Stimulated activated CD8-positive, alpha-beta memory T cell treated with anti-CD3 and anti-CD28 coated beads, Interleukin-2, amount 100 ng/mL, for 48 hours (primary cell): ENCODE measurements around the gene ADIG.

Experiments used
- DNase-seq, 2 donors: peaks; one replicate each; pipeline ENCODE4 v3.0.0-alpha.2; 2020; ENCODE audit warnings: low read depth in 2 of 2

Gene ADIG

GRCh38 chr20:38581013-38581412 lies at the start of gene ADIG:
ADIG (plus strand) TSS chr20:38581197; CDS start chr20:38581251, 54 bp downstream.
- DNase-seq, result no peak

- DNase-seq, result peak; percentile 5 to 21
Measured at GRCh38 chr20:38534756-38535155, 46.2 kb upstream of the ADIG start.

GRCh38 chr20:38536310-38536709 lies 44.7 kb upstream of the ADIG start:
- DNase-seq, result no peak

GRCh38 chr20:38537176-38537575 lies 43.8 kb upstream of the ADIG start:
- DNase-seq, result no peak

GRCh38 chr20:38538789-38539188 lies 42.2 kb upstream of the ADIG start:
- DNase-seq, result no peak

- no peak for DNase-seq
Measured at GRCh38 chr20:38543014-38543906, 37.7 kb upstream of the ADIG start.

- no peak for DNase-seq
Measured at GRCh38 chr20:38545771-38546170, 35.2 kb upstream of the ADIG start.

GRCh38 chr20:38547288-38548085 lies 33.5 kb upstream of the ADIG start:
- no peak for DNase-seq

- no peak for DNase-seq
Measured at GRCh38 chr20:38548356-38549083, 32.5 kb upstream of the ADIG start.

- DNase-seq, result no peak
Measured at GRCh38 chr20:38550274-38550673, 30.7 kb upstream of the ADIG start.

GRCh38 chr20:38551056-38551626 lies 29.9 kb upstream of the ADIG start:
- no peak for DNase-seq

GRCh38 chr20:38554986-38555385 lies 26.0 kb upstream of the ADIG start:
- DNase-seq, result no peak

- no peak for DNase-seq
Measured at GRCh38 chr20:38555395-38555794, 25.6 kb upstream of the ADIG start.

- no peak for DNase-seq
Measured at GRCh38 chr20:38557174-38557573, 23.8 kb upstream of the ADIG start.

GRCh38 chr20:38558596-38559360 lies 22.2 kb upstream of the ADIG start:
- DNase-seq, result no peak

- no peak for DNase-seq
Measured at GRCh38 chr20:38559764-38560163, 21.2 kb upstream of the ADIG start.

- DNase-seq, result no peak
Measured at GRCh38 chr20:38563802-38564431, 17.1 kb upstream of the ADIG start.

- no peak for DNase-seq
Measured at GRCh38 chr20:38564680-38565079, 16.3 kb upstream of the ADIG start.

GRCh38 chr20:38566036-38566598 lies 14.9 kb upstream of the ADIG start:
- no peak for DNase-seq
